Measurements from ENCODE around the gene HDLBP.

GRCh38 chr2:241274127-241274526, 41.3 kb downstream of the HDLBP start:
- no peak for TF ChIP-seq CTCF (IDR thresholded peaks at IDR 0.05)
- no peak for TF ChIP-seq POLR2A (IDR thresholded peaks at IDR 0.05)

All from testis (tissue), 2 donors.